DND-41 (cell line): Measurements from ENCODE around the gene UFSP2.

ENCODE experiments used
- ATAC-seq: fragments of 200-7000 bp; cut with Tn5 transposase; 3 replicates; pipeline ENCODE4 v1.9.1; 2021; ENCODE audit warnings: low read depth; ENCODE audit not compliant: insufficient read depth
- DNase-seq: peaks from one replicate; pipeline ENCODE4 v3.0.0-alpha.2; 2020
- H2AFZ ChIP-seq: 2 replicates; pipeline ENCODE4 v1.6.0; 2012; ENCODE audit warnings: low read depth, low read length
- H3K27ac ChIP-seq: 2 replicates; pipeline ENCODE4 v1.5.1; 2012; ENCODE audit warnings: low read length, inconsistent platforms
- H3K27me3 ChIP-seq: fragments of 200-600 bp; sonication (generic); 2 replicates; pipeline ENCODE4 v1.6.0; 2012; ENCODE audit warnings: low read length, mild to moderate bottlenecking, inconsistent platforms; ENCODE audit not compliant: insufficient read depth, poor library complexity
- H3K36me3 ChIP-seq: 2 replicates; pipeline ENCODE4 v1.5.1; 2012; ENCODE audit warnings: low read length, inconsistent platforms; ENCODE audit not compliant: insufficient read depth
- H3K4me1 ChIP-seq: 2 replicates; pipeline ENCODE4 v1.5.1; 2012; ENCODE audit warnings: mild to moderate bottlenecking, low read length; ENCODE audit not compliant: insufficient read depth
- H3K4me2 ChIP-seq: 2 replicates; pipeline ENCODE4 v1.6.0; 2012; ENCODE audit warnings: mild to moderate bottlenecking, moderate library complexity, low read length, inconsistent platforms; ENCODE audit not compliant: insufficient read depth
- H3K4me3 ChIP-seq, 2 experiments: fragments of 200-600 bp in 1 of 2; shearing (Covaris generic) in 1 of 2; 2 replicates each; pipeline ENCODE4 v1.5.1; 2012 to 2016; ENCODE audit warnings: inconsistent platforms in 2 of 2, low read length in 2 of 2, mild to moderate bottlenecking in 2 of 2, low read depth in 1 of 2, moderate library complexity in 1 of 2
- H3K79me2 ChIP-seq: 2 replicates; pipeline ENCODE4 v1.6.0; 2012; ENCODE audit warnings: low read length, inconsistent platforms; ENCODE audit not compliant: insufficient read depth
- H3K9ac ChIP-seq: 2 replicates; pipeline ENCODE4 v1.6.0; 2012; ENCODE audit warnings: low read depth, mild to moderate bottlenecking, inconsistent platforms, low read length, moderate library complexity
- H3K9me3 ChIP-seq: 2 replicates; pipeline ENCODE4 v1.5.1; 2012; ENCODE audit warnings: low read length, moderate library complexity, mild to moderate bottlenecking, inconsistent platforms; ENCODE audit not compliant: insufficient read depth, severe bottlenecking
- H4K20me1 ChIP-seq: 2 replicates; pipeline ENCODE4 v1.6.0; 2012; ENCODE audit warnings: low read length; ENCODE audit not compliant: insufficient read depth
- CTCF ChIP-seq: IDR thresholded peaks from 2 replicates; pipeline ENCODE4 v1.5.1; 2012; ENCODE audit warnings: borderline replicate concordance, low read length, moderate library complexity, mild to moderate bottlenecking; ENCODE audit not compliant: poor library complexity, severe bottlenecking; ENCODE audit errors: extremely low read depth
- EZH2 ChIP-seq: IDR thresholded peaks from 3 replicates; pipeline ENCODE4 v1.6.1; 2012; ENCODE audit warnings: borderline replicate concordance, low read depth, mild to moderate bottlenecking, moderate library complexity, low read length, inconsistent platforms; ENCODE audit not compliant: severe bottlenecking

UFSP2 gene

GRCh38 chr4:185441479-185441878, 15.7 kb upstream of the UFSP2 start:
- no peak for ATAC-seq
- H3K9ac ChIP-seq = no peak overlapping the region

GRCh38 chr4:185437809-185438208, 12.0 kb upstream of the UFSP2 start:
- Histone ChIP-seq H3K9ac (no peak overlapping the region), H3K9me3 (no peaks in the 10 kb centered on the region), H3K4me2 (no peak overlapping the region), H3K4me3 (no peak overlapping the region), H3K27ac (no peak overlapping the region), H3K79me2 (no peaks in the 10 kb centered on the region), H4K20me1 (no peaks in the 10 kb centered on the region), H2AFZ (no peak overlapping the region), H3K36me3 (no peaks in the 10 kb centered on the region), H3K4me1 (no peaks in the 10 kb centered on the region), H3K27me3 (peaks cover 8% of the 10 kb centered on the region)
- TF ChIP-seq CTCF (no peak), EZH2 (no peak)
- no peak for DNase-seq
- no peak for ATAC-seq

More at GRCh38 chr4:185441479-185441878, 15.7 kb upstream of the UFSP2 start:
- H3K4me3 ChIP-seq = no peak overlapping the region
- no peaks in the 10 kb centered on the region for H3K9me3 ChIP-seq
- H3K27me3 ChIP-seq = peaks cover 8% of the 10 kb centered on the region
- H2AFZ ChIP-seq = no peak overlapping the region
- no peaks in the 10 kb centered on the region for H3K79me2 ChIP-seq
- DNase-seq = no peak
- no peak overlapping the region for H3K27ac ChIP-seq
- no peaks in the 10 kb centered on the region for H3K4me1 ChIP-seq
- no peak for TF ChIP-seq CTCF
- no peak for TF ChIP-seq EZH2
- H3K4me2 ChIP-seq = no peak overlapping the region
- H4K20me1 ChIP-seq = no peaks in the 10 kb centered on the region
- no peaks in the 10 kb centered on the region for H3K36me3 ChIP-seq

DNA sequence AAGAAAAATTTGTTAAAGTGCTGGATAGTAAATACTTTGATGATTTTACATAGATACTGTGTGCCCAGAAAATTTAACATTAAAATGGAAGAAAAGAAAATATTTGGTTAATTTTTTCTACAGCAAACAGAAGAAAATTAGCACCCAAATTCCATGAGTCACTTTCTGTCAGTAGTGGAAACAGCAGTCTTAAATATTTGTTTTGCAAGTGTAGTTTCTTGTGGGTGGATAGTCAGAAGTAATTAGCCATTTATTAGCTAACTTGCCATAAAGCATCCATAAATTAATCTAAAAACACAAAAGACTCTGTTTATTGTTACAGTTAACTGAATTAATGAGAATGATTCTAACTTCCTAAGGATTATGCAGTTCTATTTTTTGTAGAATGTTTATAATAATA, 9.7 kb upstream of the UFSP2 start:
- no peak overlapping the region for H3K4me2 ChIP-seq
- DNase-seq = no peak
- no peak for ATAC-seq
- no peak overlapping the region for H3K9ac ChIP-seq
- H3K27ac ChIP-seq = no peak overlapping the region
- no peaks in the 10 kb centered on the region for H4K20me1 ChIP-seq
- TF ChIP-seq EZH2 (no peak), CTCF (no peak)
- no peaks in the 10 kb centered on the region for H3K36me3 ChIP-seq
- no peaks in the 10 kb centered on the region for H3K79me2 ChIP-seq
- H3K27me3 ChIP-seq = peaks cover 6% of the 10 kb centered on the region
- H2AFZ ChIP-seq = no peak overlapping the region
- H3K4me3 ChIP-seq = no peak overlapping the region
- no peaks in the 10 kb centered on the region for H3K4me1 ChIP-seq
- no peaks in the 10 kb centered on the region for H3K9me3 ChIP-seq

- Histone ChIP-seq H2AFZ (no peak overlapping the region), H3K9ac (no peak overlapping the region)
These were observed 3.9 kb upstream of the UFSP2 start for GRCh38 chr4:185429660-185430059.

More at GRCh38 chr4:185429660-185430059, 3.9 kb upstream of the UFSP2 start:
- Histone ChIP-seq H3K27ac (no peak overlapping the region), H3K36me3 (no peaks in the 10 kb centered on the region), H3K27me3 (no peaks in the 10 kb centered on the region), H3K4me1 (peaks cover 15% of the 10 kb centered on the region), H4K20me1 (no peaks in the 10 kb centered on the region), H3K79me2 (peaks cover 9% of the 10 kb centered on the region), H3K9me3 (no peaks in the 10 kb centered on the region), H3K4me2 (no peak overlapping the region), H3K4me3 (no peak overlapping the region)
- no peak for ATAC-seq
- no peak for DNase-seq
- TF ChIP-seq EZH2 (no peak), CTCF (no peak)
